HG03108 (cell line): ENCODE data around the gene C16orf54.
A peak's percentile ranks its signal among the peaks of the same experiment; 100 is the strongest.
"Not testable (repeated sequence)": the region's sequence is repeated elsewhere in the genome, so short reads cannot be mapped to it uniquely, and the experiment has no call there.

ENCODE experiments used
- ATAC-seq: cut with Tn5 transposase; IDR thresholded peaks from one replicate; pipeline ENCODE4 v1.9.1; 2021; ENCODE audit warnings: moderate library complexity; ENCODE audit not compliant: unreplicated experiment

The C16orf54 gene

DNA sequence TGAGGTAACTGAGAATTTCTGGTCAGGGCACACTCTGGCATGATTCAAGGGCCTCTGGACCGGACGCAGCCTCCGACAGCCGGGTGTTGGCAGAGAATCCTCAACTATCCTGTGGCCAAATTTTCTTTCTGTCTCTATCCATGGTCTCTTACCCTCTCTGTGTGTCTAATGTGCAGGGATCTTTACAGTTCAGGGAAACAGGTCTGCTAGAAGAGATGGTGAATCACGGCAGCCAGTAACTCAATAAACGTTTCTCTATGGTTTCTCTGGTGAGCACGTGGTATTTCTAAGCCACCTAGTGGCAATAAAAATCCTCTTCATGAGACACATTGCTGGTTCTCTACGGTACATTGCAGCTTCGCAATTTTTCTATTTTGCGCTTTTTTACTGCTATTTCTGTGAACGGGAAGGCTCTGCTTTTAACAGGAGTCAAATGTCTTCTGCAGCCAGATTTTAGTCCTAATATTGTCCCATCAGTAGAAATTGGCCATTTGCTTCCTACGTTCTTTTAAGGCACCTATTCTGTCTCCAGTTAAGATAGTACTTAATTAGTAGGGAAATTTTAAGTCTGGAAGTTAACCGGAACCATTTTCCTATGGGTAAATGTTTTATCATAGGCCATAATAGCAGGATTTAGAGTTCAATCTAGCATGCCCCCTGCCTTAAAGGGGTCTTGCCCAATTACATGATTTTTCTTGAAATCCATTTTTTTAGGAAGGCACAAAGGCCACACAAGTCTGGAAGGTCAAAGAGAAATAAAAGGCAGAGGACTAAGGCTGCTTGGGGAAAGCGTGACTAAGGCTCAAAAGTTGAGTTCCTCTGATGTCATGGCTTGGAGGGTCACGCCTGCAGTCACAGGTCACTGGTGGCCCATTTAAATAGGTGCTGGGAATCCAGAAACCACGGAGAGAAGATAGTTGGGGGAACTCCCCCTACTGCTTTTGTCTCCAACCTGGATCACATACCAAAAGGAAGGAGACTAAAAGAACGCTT, 35.3 kb downstream of the C16orf54 start:
- no peak for ATAC-seq

GRCh38 chr16:29709657-29710056, 36.1 kb downstream of the C16orf54 start:
- ATAC-seq = not testable (repeated sequence)

GRCh38 chr16:29708917-29709600, 36.7 kb downstream of the C16orf54 start:
- no peak for ATAC-seq

- not testable (repeated sequence) for ATAC-seq
These were observed 38.6 kb downstream of the C16orf54 start for GRCh38 chr16:29707160-29707559.

GRCh38 chr16:29705030-29705429, 40.8 kb downstream of the C16orf54 start:
- no peak for ATAC-seq

- peak; percentile 28 for ATAC-seq
These were observed 43.5 kb downstream of the C16orf54 start for GRCh38 chr16:29702269-29702668.

DNA sequence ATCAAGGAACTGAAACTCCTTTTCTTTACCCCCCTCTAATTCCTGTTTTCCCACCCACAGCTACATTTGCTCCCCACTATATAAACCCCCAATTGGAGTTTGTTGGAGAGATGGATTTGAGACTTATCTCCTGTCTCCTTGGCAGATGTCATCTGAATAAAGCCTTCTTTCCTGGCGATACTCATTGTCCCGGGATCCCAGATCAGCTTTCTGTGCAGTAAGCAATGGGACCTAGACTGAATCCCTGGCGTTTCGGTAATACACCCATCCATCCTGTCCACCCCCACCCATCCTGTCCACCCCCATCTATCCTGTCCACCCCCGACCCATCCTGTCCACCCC, 44.6 kb downstream of the C16orf54 start:
- ATAC-seq = no peak

GRCh38 chr16:29700253-29700987, 45.4 kb downstream of the C16orf54 start:
- no peak for ATAC-seq

DNA sequence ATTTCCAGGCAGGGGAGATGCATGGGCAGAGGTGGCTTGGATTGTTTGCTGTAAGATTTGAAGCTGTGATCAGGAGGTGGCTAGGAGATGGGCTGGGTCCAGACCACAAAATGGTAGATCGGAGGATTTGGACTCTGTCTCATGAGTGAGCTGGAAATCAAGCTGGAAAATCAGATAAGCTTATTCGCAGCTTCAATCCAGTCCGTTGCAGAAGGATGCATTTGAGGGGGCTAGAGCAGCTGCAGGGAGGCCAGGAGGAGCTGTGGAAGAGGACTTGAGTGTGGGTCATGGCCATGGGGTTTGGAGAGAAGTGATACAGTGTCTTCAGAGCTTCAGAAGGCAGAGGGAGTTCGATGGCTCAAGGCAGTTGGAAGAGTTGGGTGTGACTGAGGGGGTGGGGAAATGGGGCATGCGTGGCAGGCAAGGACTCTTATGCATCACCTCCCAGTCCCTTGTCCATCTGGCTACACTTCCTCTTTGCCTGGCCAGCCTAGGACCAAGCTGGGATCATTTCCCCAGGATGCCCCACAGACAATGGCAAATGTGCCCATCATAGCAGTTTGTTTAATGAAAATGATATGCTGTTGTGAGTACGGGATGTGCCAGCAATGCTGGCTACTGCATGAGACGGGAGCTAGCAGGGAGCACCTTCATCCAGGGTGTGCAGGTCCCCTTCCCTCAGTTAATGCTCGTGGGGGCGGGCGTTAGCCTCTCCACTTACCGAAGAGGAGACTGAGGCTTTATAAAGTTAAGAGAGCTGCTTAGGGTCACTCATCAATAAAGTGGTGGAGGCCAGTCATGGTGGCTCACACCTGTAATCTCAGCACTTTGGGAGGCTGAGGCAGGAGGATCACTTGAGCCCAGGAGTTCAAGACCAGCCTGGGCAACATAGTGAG, 46.2 kb downstream of the C16orf54 start:
- ATAC-seq = no peak

DNA sequence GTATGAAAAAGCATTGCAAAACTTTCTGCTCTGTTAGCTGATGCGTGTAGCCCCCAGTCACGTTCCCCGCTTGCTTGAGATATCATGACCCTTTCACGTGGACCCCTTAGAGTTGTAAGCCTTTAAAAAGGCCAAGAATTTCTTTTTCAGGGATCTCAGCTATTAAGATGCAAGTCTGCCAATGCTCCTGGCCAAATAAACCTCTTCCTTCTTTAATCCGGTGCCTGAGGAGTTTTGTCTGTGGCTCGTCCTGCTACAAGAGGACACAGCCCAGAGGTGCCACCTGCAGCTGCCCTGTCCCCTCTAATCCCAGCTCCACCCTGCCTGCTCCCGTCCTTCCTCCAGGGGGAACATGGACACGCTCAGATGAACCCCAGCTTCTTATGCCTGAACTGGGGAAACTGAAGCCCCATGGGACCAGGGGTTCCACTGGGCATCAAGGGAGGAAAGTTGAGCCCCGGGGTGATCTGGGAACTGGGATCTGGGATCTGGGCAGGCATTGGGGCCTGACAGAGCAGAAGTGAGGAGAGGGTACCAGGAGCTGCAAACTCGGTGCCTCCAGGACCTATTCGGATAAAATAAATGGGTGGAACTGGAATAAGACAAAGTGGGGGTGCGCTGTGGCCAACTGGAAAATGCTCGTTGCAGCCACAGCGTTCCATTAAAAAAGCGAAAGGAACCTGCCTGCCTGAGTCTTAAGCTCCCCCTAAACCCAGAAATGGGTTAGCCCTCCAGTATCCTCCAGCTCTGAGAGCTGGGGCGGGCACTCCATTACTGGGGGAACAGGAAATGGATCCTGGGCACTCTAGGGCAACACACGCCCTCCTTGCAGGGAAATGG, 47.1 kb downstream of the C16orf54 start:
- no peak for ATAC-seq

DNA sequence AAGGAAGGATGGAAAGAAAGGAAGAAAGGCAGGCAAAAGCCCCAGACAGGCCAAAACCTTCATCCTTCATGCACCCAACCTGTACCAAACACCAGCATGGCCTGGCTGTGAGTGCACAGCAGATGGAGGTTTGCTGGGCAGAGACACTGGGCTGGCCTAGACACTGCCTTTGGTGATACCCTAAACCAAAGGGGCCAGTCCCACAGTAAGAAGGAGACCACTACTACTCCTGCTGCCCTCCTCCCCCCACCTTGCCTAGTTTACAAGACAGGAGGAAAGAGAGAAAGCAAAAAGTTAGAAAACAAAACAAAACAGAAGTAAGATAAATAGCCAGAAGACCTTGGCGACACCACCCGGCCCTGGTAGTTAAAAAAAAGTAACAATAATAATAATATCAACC, 47.7 kb downstream of the C16orf54 start:
- no peak for ATAC-seq

DNA sequence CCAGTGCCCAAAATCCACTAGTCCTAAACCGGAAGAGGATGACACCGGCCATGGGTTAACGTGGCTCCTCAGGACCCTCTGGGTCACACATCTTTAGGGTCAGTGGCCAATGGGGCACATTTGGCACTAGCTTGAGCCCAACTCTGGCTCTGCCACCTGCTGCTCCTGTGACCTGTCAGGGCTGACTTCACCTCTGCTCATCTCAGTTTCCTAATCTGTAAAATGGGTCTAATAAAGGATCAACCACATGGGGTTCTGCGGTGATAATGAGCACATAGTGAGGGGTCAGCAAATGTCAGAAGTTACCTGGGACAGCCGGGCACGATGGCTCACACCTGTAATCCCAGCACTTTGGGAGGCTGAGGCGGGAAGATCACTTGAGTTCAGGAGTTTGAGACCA, 48.4 kb downstream of the C16orf54 start:
- ATAC-seq = no peak

GRCh38 chr16:29696881-29697331, 48.9 kb downstream of the C16orf54 start:
- no peak for ATAC-seq

GRCh38 chr16:29695675-29696074, 50.1 kb downstream of the C16orf54 start:
- ATAC-seq = not testable (repeated sequence)

GRCh38 chr16:29694384-29695195, 51.2 kb downstream of the C16orf54 start:
- no peak for ATAC-seq

DNA sequence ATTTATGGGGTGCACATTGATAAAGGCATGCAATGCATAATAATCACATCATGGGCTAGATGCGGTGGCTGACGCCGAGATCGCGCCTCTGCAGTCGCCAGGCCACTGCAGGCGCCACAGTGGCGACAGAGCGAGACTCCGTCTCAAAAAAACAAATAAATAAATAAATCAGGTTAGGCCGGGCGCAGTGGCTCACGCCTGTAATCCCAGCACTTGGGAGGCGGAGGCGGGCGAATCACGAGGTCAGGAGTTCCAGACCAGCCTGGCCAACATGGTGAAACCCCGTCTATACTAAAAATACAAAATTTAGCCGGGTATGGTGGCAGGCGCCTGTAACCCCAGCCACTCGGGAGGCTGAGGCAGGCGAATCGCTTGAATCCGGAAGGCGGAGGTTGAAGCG, 53.2 kb downstream of the C16orf54 start:
- not testable (repeated sequence) for ATAC-seq
